Testis (tissue), 2 donors: Measurements from ENCODE around the gene RAMP2.

Source experiments
- POLR2A ChIP-seq: fragments of 450-650 bp; IDR thresholded peaks from one replicate; pipeline ENCODE4 v1.6.1; 2017; ENCODE audit warnings: antibody characterized with exemption, mild to moderate bottlenecking, moderate library complexity
- TF ChIP-seq, protein P1 (sequence below), 3 experiments: fragments of 450-650 bp in 2 of 3; fragments of 200-600 bp in 1 of 3; sonication (generic) in 1 of 3; IDR thresholded peaks; one replicate each; pipeline ENCODE4 v1.5.1; 2016 to 2019; ENCODE audit warnings: antibody characterized with exemption in 3 of 3, mild to moderate bottlenecking in 2 of 3, moderate library complexity in 1 of 3

DNA sequence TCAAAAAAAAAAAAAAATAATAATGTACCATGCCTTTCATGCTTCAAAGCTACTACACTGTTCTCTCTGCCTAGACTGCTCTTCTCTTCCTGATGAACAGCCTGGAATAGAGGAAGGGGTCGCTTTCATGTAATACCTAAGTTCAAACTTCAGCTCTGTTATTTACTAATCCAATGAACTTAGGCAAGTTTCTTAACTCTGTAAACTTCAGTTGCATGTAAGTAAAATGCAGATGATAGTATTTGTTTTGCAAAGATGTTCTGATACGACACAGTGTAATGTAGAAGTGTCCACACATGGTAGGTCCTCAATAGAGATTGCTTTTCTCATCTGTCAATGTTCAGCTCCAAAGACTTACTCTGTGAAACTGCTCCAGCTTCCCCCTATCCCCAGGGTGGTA is 30.9 kb downstream of the RAMP2 start:
- TF ChIP-seq POLR2A = no peak
- TF ChIP-seq, protein P1, sequence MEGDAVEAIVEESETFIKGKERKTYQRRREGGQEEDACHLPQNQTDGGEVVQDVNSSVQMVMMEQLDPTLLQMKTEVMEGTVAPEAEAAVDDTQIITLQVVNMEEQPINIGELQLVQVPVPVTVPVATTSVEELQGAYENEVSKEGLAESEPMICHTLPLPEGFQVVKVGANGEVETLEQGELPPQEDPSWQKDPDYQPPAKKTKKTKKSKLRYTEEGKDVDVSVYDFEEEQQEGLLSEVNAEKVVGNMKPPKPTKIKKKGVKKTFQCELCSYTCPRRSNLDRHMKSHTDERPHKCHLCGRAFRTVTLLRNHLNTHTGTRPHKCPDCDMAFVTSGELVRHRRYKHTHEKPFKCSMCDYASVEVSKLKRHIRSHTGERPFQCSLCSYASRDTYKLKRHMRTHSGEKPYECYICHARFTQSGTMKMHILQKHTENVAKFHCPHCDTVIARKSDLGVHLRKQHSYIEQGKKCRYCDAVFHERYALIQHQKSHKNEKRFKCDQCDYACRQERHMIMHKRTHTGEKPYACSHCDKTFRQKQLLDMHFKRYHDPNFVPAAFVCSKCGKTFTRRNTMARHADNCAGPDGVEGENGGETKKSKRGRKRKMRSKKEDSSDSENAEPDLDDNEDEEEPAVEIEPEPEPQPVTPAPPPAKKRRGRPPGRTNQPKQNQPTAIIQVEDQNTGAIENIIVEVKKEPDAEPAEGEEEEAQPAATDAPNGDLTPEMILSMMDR (IDR thresholded peaks at IDR 0.05) = no peak
